Tibial artery (tissue), 4 donors: Measurements from ENCODE around the gene LASP1NB.

Source experiments
- DNase-seq, 2 donors: peaks; one replicate each; pipeline ENCODE4 v3.0.0-alpha.2; 2019
- H3K27ac ChIP-seq, 2 donors: fragments of 200-600 bp; sonication (generic) in 1 of 2; 1 replicate in 1 of 2; 2 replicates in 1 of 2; pipeline ENCODE4 v1.5.1; 2018 to 2019; ENCODE audit warnings: mild to moderate bottlenecking in 1 of 2
- H3K27me3 ChIP-seq, 2 donors: fragments of 200-600 bp; sonication (generic) in 1 of 2; one replicate each; pipeline versions ENCODE4 v1.5.1 to v1.6.0; 2016 to 2019
- H3K36me3 ChIP-seq, 3 donors: fragments of 200-600 bp; sonication (generic) in 2 of 3; one replicate each; pipeline ENCODE4 v1.5.1; 2016 to 2019; ENCODE audit warnings: mild to moderate bottlenecking in 2 of 3
- H3K4me1 ChIP-seq, 4 donors: fragments of 200-600 bp; sonication (generic) in 2 of 4; 1 replicate in 3 of 4; 2 replicates in 1 of 4; pipeline ENCODE4 v1.5.1; 2016 to 2019
- H3K4me3 ChIP-seq, 2 donors: fragments of 200-600 bp; sonication (generic) in 1 of 2; 1 replicate in 1 of 2; 2 replicates in 1 of 2; pipeline ENCODE4 v1.5.1; 2018 to 2019; ENCODE audit warnings: mild to moderate bottlenecking in 2 of 2
- H3K9me3 ChIP-seq, 3 donors: fragments of 200-600 bp; sonication (generic) in 1 of 3; one replicate each; pipeline ENCODE4 v1.5.1; 2016 to 2019
- intact Hi-C: fragments of 100-400 bp; cut with DNase I; formaldehyde crosslinking; loops from one replicate; pipeline ENCODE4 v1.15.0; 2023; ENCODE audit warnings: low total_unique reads
- TF ChIP-seq, protein P1 (sequence below), 2 experiments: fragments of 200-600 bp in 1 of 2; fragments of 450-650 bp in 1 of 2; IDR thresholded peaks; one replicate each; pipeline ENCODE4 v1.5.1; 2017 to 2019; ENCODE audit warnings: antibody characterized with exemption in 2 of 2, mild to moderate bottlenecking in 1 of 2, moderate library complexity in 1 of 2

Gene LASP1NB

GRCh38 chr17:38897176-38897575 lies 28.2 kb upstream of the LASP1NB start:
- Histone ChIP-seq H3K36me3 (peaks cover 18 to 75% (median 32%) of the 10 kb centered on the region in 3 donors), H3K27me3 (no peaks in the 10 kb centered on the region), H3K27ac (peak overlapping the region; percentile 55 to 77), H3K4me1 (peaks cover 0 to 100% (median 74%) of the 10 kb centered on the region in 4 donors), H3K9me3 (no peaks in the 10 kb centered on the region), H3K4me3 (no peak overlapping the region)
- intact Hi-C loops, result no loop called here
- TF ChIP-seq, protein P1, sequence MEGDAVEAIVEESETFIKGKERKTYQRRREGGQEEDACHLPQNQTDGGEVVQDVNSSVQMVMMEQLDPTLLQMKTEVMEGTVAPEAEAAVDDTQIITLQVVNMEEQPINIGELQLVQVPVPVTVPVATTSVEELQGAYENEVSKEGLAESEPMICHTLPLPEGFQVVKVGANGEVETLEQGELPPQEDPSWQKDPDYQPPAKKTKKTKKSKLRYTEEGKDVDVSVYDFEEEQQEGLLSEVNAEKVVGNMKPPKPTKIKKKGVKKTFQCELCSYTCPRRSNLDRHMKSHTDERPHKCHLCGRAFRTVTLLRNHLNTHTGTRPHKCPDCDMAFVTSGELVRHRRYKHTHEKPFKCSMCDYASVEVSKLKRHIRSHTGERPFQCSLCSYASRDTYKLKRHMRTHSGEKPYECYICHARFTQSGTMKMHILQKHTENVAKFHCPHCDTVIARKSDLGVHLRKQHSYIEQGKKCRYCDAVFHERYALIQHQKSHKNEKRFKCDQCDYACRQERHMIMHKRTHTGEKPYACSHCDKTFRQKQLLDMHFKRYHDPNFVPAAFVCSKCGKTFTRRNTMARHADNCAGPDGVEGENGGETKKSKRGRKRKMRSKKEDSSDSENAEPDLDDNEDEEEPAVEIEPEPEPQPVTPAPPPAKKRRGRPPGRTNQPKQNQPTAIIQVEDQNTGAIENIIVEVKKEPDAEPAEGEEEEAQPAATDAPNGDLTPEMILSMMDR (IDR thresholded peaks at IDR 0.05), result no peak
- peak in 1 of 2 donors; percentile 59 for DNase-seq

GRCh38 chr17:38897671-38898290 lies 27.6 kb upstream of the LASP1NB start:
- TF ChIP-seq, protein P1 (IDR thresholded peaks at IDR 0.05), result no peak
- Histone ChIP-seq H3K4me1 (peaks cover 0 to 100% (median 75%) of the 10 kb centered on the region in 4 donors), H3K27me3 (no peaks in the 10 kb centered on the region), H3K9me3 (no peaks in the 10 kb centered on the region), H3K27ac (peak overlapping the region; percentile 55 to 77), H3K4me3 (no peak overlapping the region), H3K36me3 (peaks cover 14 to 73% (median 26%) of the 10 kb centered on the region in 3 donors)
- intact Hi-C loops, result no loop called here
- DNase-seq, result no peak

GRCh38 chr17:38898291-38898679 lies 27.1 kb upstream of the LASP1NB start:
- H3K27ac ChIP-seq, result peak overlapping the region; percentile 55 to 77
- TF ChIP-seq, protein P1 (IDR thresholded peaks at IDR 0.05), result no peak
- H3K27me3 ChIP-seq, result no peaks in the 10 kb centered on the region
- H3K4me3 ChIP-seq, result no peak overlapping the region
- no peaks in the 10 kb centered on the region for H3K9me3 ChIP-seq
- intact Hi-C loops, result no loop called here
- H3K36me3 ChIP-seq, result peaks cover 18 to 73% (median 22%) of the 10 kb centered on the region in 3 donors
- DNase-seq, result no peak
- peaks cover 0 to 100% (median 72%) of the 10 kb centered on the region in 4 donors for H3K4me1 ChIP-seq

- H3K36me3 ChIP-seq, result peaks cover 24 to 73% (median 27%) of the 10 kb centered on the region in 3 donors
- peaks cover 0 to 99% (median 66%) of the 10 kb centered on the region in 4 donors for H3K4me1 ChIP-seq
- peak overlapping the region; percentile 55 to 77 for H3K27ac ChIP-seq
- no peak for DNase-seq
- H3K4me3 ChIP-seq, result no peak overlapping the region
- no peaks in the 10 kb centered on the region for H3K27me3 ChIP-seq
- no peaks in the 10 kb centered on the region for H3K9me3 ChIP-seq
- intact Hi-C loops, result no loop called here
- TF ChIP-seq, protein P1 (IDR thresholded peaks at IDR 0.05), result no peak
Measured at GRCh38 chr17:38898812-38899348, 26.5 kb upstream of the LASP1NB start.

DNA sequence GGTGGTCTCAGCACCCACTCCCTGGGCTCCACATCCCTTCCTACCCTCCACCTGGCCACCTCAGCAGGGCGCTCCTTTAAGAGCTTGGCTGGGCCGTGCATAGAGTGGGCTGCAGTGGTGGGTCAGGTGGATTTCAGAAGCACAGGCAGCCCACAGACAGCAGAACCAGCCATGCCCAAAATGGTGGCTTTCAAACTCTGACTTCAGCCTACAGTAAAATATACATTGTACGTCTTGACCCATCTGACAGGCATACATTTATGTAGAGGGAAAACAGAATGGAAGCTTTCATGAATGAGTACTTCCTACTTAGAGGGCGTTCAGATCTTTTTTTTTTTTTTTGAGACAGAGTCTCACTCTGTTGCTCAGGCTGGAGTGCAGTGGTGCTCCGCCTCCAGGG lies 26.0 kb upstream of the LASP1NB start:
- TF ChIP-seq, protein P1 (IDR thresholded peaks at IDR 0.05), result no peak
- Histone ChIP-seq H3K36me3 (peaks cover 28 to 68% (median 31%) of the 10 kb centered on the region in 3 donors), H3K4me1 (peaks cover 0 to 94% (median 62%) of the 10 kb centered on the region in 4 donors), H3K9me3 (no peaks in the 10 kb centered on the region), H3K27me3 (no peaks in the 10 kb centered on the region), H3K27ac (peak overlapping the region; percentile 55 to 77), H3K4me3 (no peak overlapping the region)
- no peak for DNase-seq
- intact Hi-C loops, result no loop called here
